GM19455 (cell line): ENCODE results near the gene OIP5.
A peak's percentile ranks its signal among the peaks of the same experiment; 100 is the strongest.
"Not testable (repeated sequence)": the region's sequence is repeated elsewhere in the genome, so short reads cannot be mapped to it uniquely, and the experiment has no call there.

Experiments used
- ATAC-seq: cut with Tn5 transposase; IDR thresholded peaks from one replicate; pipeline ENCODE4 v1.9.1; 2021; ENCODE audit not compliant: unreplicated experiment

OIP5 gene

DNA sequence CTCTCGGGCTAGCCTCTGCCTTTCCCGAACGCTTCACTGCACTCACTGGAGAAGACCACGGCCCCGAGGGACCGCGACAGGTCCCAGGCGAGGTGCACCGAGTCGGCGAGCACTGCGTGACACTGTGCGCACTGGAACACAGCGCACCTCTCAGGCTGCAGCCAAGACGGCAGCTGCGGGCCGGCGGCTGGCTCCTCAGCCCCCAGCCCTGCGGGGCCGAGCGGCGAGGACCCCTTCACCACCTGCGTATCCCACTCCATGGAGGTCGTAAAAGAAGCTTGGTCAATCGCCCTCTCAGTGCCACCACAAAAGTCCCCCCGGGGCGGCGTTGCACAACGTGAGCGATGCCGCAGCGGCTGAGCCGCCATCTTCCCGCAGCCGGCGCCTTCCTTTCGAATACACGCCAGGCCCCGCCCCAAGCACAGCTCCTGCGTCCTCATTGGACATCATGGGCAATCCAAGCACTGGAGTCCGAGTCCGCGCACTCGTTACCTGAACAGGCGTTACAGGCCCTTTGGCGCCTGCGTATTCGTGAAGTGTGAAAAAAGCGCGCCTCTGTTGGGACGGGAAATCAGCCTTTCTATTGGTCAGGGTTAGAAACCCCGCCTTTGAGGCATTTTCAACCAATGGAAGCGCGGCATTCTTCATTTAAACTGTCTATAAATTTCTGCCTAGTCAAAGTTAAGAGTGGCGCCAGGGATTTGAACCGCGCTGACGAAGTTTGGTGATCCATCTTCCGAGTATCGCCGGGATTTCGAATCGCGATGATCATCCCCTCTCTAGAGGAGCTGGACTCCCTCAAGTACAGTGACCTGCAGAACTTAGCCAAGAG, at the start of gene OIP5, which contains the start of gene NUSAP1:
Gene OIP5 (minus strand): TSS at position 398 of the 832 bp plus-strand sequence. CDS start 30 bp downstream, at position 368.
Gene NUSAP1 (plus strand): TSS at position 688 of the 832 bp plus-strand sequence. CDS start 77 bp downstream, at position 765.
- peak; percentile 87 for ATAC-seq

DNA sequence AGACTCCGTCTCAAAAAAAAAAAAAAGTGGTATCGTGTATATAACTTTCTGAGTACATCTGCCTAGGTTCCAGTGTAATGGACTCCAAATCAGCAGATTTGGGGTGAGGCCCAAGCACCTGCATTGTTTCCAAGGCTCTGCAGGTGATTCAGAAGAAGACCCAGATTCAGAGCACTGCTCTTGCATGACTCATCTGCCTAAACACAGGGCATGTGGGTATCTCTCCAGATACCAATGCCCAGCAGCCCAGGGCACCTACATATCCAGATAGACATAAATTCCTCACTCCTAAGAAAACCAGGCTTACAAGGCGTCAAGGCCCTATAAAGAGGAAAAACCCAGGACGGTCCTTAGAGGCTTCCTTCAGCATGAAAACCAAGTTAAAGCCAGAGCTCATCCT, 45.6 kb upstream of the OIP5 start:
- no peak for ATAC-seq

DNA sequence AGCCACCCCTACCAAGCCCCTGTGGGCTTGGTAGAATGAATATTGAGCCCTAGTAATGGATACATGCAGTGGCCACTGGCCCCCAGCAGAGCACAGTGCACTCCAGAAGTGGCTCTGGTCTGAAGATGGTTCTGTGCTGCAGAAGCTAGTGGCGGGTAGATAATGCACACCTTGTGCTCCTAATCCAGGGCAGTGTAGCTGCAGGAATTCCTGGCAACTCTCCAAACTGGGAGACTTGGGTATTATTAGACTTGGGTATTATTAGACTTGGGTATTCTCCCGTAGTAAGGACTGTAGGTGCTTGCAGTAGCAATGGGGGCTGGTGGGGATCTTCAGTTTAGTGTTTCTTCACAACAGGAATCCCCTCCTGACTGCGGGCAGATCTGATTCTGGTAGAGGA, 35.0 kb upstream of the OIP5 start:
- ATAC-seq, result no peak

DNA sequence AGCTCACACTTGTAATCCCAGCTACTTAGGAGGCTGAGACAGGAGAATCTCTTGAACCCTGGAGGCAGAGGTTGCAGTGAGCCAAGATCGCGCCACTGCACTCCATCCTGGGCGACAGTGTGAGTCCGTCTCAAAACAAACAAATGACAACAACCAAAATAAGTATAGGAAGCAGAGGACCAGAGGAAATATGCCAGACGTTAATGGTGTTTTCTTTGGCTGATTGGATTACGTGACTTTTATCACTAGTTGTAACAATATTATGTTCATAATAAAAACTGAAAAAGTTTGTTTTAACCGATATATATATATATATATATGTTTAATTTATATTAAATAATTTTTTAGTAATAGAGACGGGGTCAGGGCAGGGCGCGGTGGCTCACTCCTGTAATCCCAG, 22.0 kb upstream of the OIP5 start:
- ATAC-seq, result no peak

DNA sequence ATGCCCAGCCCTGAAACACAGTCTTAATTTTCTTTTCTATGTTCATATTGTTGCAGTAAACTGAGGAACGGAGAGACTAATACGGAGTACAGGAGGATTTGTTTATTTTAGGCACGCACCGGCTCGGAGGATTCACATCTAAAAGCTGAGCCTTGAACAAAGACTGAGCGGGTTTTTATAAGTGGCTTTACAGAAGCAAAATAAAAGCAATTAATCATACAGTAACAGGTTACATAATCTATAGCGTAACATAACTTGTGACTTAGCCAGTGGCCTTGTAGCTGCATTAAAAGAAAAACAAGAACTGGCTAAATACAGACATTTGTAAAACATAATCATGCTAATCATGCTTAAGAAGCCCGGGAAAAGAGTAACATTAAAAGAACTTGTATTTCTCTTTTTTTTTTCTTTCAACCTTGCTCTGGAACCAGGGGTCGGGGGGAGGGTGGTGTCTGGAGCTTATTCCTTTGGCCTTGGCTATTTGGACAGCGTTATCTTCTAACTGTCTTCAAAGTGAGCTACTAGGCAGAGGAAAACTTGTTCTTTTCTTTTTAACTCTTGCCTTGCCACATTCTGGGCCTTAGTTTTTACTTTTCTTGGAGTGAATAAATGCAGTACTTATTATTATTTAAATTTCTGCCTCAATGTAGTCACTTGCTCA, 17.8 kb upstream of the OIP5 start:
- no peak for ATAC-seq

DNA sequence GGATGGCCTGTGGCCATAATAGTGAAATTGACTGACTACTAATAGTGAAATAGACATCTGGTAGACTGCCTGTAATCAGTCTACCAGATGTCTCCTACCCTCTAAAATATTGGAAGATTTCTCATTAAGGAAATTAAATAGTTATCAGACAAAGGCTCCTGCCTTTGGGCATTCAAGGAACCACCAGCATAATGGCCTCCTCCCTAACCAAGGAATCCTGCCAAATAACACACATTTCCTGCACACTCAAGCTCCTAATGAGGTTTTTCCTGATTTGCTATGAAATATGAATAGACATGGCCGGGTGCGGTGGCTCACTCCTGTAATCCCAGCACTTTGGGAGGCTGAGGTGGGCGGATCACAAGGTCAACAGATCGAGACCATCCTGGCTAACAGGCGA, 14.8 kb upstream of the OIP5 start:
- ATAC-seq, result no peak

DNA sequence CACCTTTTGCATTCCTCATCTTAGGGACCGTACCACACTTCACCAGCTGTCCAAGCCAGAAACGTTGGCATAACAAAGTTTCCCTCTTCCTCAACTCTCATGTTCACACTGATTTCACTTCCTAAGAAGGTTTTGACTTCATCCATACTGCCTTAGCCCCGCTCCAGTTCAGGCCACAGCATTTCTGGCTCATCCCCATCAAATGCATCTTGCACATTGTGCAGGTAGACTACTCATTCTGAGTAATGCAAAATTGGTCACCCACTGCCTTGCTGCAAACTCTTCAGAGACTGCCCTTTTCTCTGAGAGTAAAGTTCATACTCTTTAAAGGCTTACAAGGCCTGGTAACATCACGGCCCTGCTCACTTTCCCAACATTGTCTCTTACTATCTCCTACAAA, 9.1 kb upstream of the OIP5 start:
- ATAC-seq, result no peak

DNA sequence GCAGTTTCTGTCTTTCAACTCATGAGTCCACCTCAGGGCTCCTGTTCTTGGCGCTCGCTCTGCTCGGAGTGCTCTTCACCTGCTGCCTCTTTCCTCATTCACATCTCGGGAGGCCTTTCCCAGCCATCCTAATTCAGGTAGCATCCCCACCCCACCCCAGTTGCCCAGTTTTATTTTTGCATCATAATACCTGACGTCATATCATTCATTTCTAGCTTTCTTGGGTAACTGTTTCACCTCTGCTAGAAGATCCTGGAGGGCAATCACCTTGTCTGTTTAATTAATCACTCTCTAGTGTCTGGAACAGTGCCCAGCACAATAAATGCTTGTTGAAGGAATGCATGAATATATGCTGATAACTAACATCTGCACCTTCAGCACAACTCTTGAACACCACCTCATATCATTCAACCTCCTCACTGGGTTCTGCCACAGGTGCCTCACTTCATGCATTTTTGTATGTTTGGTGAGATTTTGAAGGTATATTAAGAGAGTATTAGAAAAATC, 7.9 kb upstream of the OIP5 start:
- ATAC-seq, result no peak

DNA sequence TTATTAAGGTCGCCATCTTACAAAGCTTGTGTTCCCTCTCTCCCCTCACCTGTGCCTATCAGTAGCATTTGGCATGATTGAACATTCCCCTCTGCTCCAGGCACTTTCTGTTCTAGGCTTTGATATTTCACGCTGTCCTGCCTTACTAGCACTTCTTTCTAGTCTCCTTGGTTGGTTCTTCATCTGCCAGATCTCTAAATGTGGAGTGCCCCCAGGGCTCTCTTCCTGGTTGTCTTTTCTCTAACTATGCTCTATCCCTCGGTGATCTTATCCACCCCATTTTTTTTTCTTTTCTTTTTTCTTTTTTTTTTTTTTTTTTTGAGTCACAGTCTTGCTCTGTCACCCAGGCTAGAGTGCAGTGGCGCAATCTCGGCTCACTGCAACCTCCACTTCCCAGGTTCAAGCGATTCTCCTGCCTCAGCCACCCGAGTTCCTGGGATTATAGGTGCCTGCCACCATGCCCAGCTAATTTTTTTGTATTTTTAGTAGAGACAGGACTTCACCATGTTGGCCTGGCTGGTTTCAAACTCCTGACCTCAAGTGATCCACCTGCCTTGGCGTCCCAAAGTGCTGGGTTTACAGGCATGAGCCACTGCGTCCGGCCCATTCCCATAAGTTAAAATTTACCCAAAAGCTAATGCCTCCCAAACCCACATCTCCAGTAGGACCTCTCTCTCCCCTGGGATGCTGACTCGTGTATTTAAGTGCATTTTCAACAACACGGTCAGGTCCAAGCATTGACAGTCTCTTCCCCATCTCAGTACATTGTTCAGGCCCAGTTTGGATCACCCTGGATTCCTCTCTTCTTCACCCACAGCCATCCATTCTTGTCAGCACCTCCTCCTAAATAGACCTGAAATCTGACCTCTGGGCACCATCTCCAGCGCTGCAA, 5.5 kb upstream of the OIP5 start:
- ATAC-seq, result no peak

DNA sequence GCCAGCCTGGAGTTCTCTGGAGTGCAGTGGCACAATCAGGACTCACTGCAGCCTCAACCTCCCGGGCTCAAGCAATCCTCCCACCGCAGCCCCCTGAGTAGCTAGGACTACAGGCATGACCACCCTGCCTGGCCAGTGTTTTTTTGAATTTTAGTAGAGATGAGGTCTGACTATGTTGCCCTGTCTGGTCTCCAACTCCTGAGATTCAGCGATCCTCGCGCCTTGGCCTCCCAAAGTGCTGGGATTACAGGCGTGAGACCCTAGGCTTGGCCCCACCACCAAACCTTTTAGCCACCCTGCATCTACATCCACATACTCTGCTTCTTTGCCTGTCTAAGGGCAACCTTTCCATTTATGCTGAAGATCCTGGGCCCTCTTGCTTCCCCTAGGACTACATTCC, 4.7 kb upstream of the OIP5 start:
- no peak for ATAC-seq

DNA sequence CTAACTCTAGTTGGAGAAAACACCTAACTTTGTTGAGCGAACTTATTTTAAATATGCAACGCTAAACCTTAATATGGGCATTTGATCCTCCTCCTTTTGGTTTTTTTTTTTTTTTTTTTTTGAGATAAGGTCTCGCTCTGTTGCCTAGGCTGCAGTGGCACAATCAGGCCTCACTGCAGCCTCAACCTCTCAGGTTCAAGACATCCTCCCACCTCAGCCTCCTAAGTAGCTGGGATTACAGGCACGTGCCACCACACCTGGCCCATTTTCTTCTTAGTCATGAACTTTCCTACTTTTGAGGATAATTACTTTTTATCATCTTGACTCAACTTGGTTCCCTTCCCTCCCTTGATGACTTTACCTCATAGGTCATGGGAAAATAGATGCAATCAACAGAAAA, 4.2 kb upstream of the OIP5 start:
- ATAC-seq, result no peak

DNA sequence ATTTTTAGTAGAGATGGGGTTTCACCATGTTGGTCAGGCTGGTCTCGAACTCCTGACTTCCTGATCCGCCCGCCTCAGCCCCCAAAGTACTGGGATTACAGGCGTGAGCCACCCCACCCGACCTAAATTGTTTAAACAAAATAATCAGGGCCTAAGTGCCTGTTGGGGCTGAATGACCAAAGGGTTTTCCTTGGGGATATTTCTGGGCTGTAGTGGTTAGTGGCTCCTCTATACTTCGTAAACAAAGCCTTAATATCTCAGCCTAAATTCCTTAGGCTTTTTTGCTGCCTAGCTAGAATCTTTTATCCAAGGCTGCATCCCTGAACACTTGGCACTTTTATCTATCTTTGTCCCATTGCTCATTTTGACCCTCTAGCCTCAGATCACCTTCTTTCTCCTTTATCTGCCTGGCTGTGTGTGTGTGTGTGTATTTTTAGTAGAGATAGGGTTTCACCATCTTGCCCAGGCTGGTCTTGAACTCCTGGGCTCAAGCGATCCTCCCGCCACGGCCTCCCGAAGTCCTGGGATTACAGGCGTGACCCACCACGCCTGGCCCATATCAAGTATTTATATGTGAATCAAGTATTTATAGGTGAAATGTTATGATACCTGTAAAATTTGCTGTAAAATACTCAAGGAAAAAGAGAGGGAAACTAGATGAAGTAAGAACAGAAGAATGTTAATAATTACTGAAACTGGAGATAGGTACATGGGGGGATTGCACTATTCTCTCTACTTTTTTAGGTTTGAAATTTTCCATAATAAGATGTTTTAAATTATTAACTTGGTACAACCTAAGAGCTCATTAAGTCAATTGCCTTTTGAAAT, 2.1 kb upstream of the OIP5 start:
- ATAC-seq, result no peak

DNA sequence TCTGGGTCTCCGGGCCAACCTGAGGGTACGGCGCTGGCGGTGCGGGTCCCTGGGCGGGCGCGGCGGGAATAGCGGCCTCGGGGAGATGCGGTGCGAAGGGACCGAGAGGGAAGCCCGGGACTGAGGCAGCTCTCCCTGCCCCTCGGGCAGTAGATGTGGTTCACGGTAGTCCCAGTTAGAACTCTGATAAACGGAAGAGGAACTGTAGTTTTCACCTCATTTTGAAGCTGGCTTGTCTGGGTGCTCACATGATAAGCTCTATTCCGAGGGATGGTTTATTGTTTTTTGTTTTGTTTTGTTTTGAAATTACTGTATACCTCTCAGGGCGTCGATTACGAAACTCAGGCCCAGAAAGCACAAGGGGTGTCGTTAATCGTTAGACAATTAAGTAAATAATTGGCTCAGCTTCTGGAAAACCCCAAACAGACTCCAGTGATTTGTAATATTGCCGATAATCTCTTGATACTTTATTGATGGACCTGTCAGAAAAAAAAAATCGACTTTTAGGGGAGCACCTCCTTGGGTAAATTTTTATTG, 703 bp upstream of the OIP5 start:
- peak; percentile 17 for ATAC-seq

DNA sequence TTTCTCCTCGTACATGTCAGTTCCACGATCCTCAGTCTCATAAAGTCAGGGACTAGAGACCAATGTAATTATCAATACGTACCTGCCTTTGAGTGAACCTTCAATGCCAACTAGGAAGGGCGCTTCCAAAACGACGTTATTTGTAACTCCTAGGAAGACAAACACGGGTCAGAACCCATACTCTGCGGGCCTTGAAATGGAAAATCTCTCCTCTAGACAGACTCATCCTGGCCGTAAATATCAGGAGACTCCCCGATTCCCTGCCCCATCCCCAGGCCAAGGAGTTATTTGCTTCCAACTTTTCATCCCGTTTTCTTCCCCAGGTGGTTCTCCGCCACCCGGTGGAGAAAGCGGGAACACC, 578 bp downstream of the OIP5 start:
- no peak for ATAC-seq

DNA sequence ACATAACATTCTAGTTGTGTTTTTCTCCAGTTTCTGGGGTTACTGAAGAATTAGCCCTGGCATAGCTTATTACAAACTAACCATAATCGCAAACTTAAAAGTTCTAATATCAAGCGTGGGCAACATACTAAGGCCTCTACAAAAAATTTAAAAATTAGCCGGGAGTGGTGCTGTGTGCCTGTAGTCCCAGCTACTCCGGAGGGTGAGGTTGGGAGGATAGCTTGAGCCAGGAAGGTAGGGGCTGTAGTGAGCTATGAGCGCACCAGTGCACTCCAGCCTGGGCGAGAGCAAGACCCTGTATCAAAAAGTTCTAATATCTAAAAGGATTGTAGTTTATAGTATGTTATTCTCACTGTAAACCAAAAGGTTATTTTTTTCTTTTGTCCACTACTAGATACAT, 1.1 kb downstream of the OIP5 start:
- no peak for ATAC-seq

DNA sequence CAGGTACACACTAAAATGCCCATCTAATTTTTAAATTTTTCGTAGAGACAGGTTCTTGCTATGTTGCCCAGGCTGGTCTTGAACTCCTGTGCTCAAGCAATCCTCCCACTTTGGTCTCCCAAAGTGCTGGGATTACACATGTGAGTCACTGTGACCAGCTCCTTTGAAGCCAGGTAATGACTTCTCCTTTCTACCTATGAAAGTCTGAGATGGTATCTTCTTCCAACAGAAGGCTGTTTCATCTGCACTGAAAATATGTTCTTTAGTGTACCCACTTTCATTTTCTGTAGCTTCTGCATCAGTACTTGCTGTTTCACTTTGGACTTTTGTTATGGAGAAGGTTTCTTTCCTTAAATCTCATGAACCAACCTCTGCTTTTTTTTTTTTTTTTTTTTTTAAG, 8.8 kb downstream of the OIP5 start:
- ATAC-seq, result no peak

DNA sequence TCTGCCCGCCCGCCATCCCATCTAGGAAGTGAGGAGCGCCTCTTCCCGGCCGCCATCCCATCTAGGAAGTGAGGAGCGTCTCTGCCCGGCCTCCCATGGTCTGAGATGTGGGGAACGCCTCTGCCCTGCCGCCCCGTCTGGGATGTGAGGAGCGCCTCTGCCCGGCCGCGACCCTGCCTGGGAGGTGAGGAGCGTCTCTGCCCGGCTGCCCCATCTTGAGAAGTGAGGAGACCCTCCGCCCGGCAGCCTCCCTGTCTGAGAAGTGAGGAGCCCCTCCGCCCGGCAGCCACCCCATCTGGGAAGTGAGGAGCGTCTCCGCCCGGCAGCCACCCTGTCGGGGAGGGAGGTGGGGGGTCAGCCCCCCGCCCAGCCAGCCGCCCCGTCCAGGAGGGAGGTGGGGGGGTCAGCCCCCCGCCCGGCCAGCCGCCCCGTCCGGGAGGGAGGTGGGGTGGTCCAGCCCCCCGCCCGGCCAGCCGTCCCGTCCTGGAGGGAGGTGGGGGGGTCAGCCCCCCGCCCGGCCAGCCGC, 11.5 kb downstream of the OIP5 start:
- ATAC-seq, result not testable (repeated sequence)

DNA sequence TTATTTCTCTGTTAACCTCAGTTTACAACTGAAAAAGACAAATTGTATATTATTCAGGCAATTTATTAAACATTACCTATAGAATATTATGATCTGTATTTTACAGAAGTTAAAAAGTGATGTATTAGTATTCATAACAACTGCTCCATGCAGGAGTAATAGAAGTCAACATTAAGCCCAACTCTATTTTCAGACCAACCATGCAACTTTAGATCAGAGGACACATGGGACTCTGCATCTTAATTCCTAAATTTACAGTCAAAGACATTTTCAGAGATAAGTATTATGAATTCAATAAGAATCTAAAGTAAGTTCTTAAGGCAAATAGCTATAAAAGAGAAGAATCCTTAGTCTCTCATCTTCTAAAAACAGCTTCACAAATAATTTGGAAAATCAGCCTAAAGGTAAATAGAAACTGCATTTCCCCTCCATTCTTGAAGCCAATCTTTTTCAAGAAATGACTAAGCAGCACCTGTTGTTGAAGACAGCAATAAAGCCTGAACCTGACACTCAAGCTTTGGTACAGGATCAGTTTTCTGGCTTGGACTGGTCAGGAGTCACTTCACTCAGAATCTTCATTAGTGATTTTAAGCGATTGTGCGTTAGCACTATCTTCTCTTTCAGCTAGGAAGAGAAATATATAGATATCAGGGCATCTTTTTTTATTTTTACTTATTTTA, 23.0 kb downstream of the OIP5 start:
- ATAC-seq, result no peak

DNA sequence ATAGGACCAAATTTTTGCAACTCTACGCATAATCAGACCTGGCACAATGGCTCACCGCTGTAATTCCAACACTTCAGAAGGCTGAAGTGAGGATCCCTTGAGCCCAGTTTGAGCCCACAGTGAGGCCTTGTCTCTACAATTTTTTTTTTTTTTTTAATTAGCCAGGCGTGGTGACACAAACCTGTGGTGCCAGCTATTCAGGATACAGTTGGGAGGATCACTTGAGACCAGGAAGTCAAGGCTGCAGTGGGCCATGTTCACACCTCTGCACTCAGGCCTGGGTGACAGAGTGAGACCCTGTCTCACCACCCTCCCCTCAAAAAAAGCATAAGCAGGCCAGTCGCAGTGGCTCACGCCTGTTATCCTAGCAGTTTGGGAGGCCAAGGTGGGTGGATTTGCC, 24.7 kb downstream of the OIP5 start:
- ATAC-seq, result no peak
